SK-N-SH (cell line): ENCODE results near the gene GSC.

Experiments used
- FOSL2 ChIP-seq: IDR thresholded peaks from 2 replicates; pipeline ENCODE4 v1.4.0; 2012; ENCODE audit warnings: low read depth, mild to moderate bottlenecking, moderate library complexity, borderline replicate concordance
- TF ChIP-seq, protein P1 (sequence below): fragments of 200-600 bp; sonication (generic); IDR thresholded peaks from 2 replicates; pipeline ENCODE4 v1.6.1; 2017; ENCODE audit warnings: antibody characterized with exemption, mild to moderate bottlenecking, moderate library complexity
- TF ChIP-seq, protein P2 (sequence below): IDR thresholded peaks from 2 replicates; pipeline ENCODE4 v1.4.0; 2012; ENCODE audit warnings: low read depth, borderline replicate concordance

GRCh38 chr14:94779713-94780112 lies 9.8 kb upstream of the GSC start:
- TF ChIP-seq FOSL2 = no peak
- TF ChIP-seq, protein P1, sequence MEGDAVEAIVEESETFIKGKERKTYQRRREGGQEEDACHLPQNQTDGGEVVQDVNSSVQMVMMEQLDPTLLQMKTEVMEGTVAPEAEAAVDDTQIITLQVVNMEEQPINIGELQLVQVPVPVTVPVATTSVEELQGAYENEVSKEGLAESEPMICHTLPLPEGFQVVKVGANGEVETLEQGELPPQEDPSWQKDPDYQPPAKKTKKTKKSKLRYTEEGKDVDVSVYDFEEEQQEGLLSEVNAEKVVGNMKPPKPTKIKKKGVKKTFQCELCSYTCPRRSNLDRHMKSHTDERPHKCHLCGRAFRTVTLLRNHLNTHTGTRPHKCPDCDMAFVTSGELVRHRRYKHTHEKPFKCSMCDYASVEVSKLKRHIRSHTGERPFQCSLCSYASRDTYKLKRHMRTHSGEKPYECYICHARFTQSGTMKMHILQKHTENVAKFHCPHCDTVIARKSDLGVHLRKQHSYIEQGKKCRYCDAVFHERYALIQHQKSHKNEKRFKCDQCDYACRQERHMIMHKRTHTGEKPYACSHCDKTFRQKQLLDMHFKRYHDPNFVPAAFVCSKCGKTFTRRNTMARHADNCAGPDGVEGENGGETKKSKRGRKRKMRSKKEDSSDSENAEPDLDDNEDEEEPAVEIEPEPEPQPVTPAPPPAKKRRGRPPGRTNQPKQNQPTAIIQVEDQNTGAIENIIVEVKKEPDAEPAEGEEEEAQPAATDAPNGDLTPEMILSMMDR = no peak
- TF ChIP-seq, protein P2, sequence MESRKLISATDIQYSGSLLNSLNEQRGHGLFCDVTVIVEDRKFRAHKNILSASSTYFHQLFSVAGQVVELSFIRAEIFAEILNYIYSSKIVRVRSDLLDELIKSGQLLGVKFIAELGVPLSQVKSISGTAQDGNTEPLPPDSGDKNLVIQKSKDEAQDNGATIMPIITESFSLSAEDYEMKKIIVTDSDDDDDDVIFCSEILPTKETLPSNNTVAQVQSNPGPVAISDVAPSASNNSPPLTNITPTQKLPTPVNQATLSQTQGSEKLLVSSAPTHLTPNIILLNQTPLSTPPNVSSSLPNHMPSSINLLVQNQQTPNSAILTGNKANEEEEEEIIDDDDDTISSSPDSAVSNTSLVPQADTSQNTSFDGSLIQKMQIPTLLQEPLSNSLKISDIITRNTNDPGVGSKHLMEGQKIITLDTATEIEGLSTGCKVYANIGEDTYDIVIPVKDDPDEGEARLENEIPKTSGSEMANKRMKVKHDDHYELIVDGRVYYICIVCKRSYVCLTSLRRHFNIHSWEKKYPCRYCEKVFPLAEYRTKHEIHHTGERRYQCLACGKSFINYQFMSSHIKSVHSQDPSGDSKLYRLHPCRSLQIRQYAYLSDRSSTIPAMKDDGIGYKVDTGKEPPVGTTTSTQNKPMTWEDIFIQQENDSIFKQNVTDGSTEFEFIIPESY = no peak
